Ishikawa (cell line): ENCODE measurements around the gene PCDHB2.

Source experiments
- CEBPB ChIP-seq: IDR thresholded peaks from 2 replicates; pipeline ENCODE4 v1.6.1; 2012
- CREB1 ChIP-seq: IDR thresholded peaks from 2 replicates; pipeline ENCODE4 v1.6.1; 2012; ENCODE audit warnings: low read depth
- EGR1 ChIP-seq: IDR thresholded peaks from 2 replicates; pipeline ENCODE4 v1.6.1; 2012
- EP300 ChIP-seq: IDR thresholded peaks from 2 replicates; pipeline ENCODE4 v1.6.1; 2012; ENCODE audit warnings: borderline replicate concordance
- FOXM1 ChIP-seq: IDR thresholded peaks from 2 replicates; pipeline ENCODE4 v1.6.1; 2012; ENCODE audit warnings: low read depth, borderline replicate concordance
- NFIC ChIP-seq: IDR thresholded peaks from 2 replicates; pipeline ENCODE4 v1.6.1; 2012
- RAD21 ChIP-seq: IDR thresholded peaks from 2 replicates; pipeline ENCODE4 v1.6.1; 2012; ENCODE audit warnings: low read depth
- TAF1 ChIP-seq: IDR thresholded peaks from 2 replicates; pipeline ENCODE4 v1.6.1; 2012; ENCODE audit warnings: low read depth, mild to moderate bottlenecking
- TCF12 ChIP-seq: IDR thresholded peaks from 2 replicates; pipeline ENCODE4 v1.6.1; 2012; ENCODE audit warnings: low read depth
- TEAD4 ChIP-seq: IDR thresholded peaks from 2 replicates; pipeline ENCODE4 v1.6.1; 2012
- YY1 ChIP-seq: IDR thresholded peaks from 2 replicates; pipeline ENCODE4 v1.6.1; 2012; ENCODE audit warnings: low read depth
- ZBTB7A ChIP-seq: IDR thresholded peaks from 2 replicates; pipeline ENCODE4 v1.6.1; 2012; ENCODE audit warnings: low read depth
- TF ChIP-seq, protein P1 (sequence below): IDR thresholded peaks from 2 replicates; pipeline ENCODE4 v1.6.1; 2012; ENCODE audit warnings: low read depth, mild to moderate bottlenecking
- TF ChIP-seq, protein P2 (sequence below): IDR thresholded peaks from 2 replicates; pipeline ENCODE4 v1.6.1; 2012
- TF ChIP-seq, protein P3 (sequence below): IDR thresholded peaks from 2 replicates; pipeline ENCODE4 v1.6.1; 2012

Gene PCDHB2

DNA sequence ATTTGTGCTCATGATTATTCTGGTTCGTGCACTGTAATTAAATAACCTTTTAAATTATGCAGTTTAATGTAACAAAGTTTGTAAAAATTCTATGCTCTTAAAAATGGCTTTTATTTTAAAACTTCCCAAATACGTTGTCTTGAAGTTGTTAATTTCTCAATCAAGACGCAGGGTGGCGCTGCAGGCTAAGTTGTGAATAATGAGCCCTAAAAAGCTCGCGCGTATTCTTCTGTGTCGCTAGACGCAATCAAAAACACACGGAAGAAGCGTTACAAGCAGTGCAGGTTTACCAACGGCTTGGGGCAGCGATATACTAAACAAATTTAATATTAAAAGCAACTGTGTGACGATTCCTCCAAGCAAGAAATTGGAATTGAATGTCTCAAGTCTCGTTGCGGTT lies 27.1 kb downstream of the PCDHB2 start, which contains the start of gene PCDHB4:
Gene PCDHB4 (plus strand): TSS at position 256 of the 400 bp plus-strand sequence. CDS start 181 bp downstream, outside the sequence.
- no peak for TF ChIP-seq TCF12
- TF ChIP-seq RAD21: peak; percentile 43; the same call in 1 of the 2 replicates

DNA sequence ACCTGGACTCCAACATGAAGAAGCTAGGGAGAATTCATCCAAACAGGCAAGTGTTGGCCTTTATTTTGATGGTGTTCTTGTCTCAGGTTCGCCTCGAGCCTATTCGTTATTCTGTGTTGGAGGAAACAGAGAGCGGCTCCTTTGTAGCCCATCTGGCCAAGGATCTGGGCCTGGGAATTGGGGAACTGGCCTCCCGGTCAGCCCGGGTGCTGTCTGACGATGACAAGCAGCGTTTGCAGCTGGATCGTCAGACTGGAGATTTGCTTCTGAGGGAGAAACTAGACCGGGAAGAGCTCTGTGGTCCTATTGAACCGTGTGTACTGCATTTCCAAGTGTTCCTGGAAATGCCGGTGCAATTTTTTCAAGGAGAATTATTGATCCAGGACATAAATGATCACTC lies 27.6 kb downstream of the PCDHB2 start:
- no peak for TF ChIP-seq YY1
- TF ChIP-seq TCF12: no peak
- TF ChIP-seq, protein P1, sequence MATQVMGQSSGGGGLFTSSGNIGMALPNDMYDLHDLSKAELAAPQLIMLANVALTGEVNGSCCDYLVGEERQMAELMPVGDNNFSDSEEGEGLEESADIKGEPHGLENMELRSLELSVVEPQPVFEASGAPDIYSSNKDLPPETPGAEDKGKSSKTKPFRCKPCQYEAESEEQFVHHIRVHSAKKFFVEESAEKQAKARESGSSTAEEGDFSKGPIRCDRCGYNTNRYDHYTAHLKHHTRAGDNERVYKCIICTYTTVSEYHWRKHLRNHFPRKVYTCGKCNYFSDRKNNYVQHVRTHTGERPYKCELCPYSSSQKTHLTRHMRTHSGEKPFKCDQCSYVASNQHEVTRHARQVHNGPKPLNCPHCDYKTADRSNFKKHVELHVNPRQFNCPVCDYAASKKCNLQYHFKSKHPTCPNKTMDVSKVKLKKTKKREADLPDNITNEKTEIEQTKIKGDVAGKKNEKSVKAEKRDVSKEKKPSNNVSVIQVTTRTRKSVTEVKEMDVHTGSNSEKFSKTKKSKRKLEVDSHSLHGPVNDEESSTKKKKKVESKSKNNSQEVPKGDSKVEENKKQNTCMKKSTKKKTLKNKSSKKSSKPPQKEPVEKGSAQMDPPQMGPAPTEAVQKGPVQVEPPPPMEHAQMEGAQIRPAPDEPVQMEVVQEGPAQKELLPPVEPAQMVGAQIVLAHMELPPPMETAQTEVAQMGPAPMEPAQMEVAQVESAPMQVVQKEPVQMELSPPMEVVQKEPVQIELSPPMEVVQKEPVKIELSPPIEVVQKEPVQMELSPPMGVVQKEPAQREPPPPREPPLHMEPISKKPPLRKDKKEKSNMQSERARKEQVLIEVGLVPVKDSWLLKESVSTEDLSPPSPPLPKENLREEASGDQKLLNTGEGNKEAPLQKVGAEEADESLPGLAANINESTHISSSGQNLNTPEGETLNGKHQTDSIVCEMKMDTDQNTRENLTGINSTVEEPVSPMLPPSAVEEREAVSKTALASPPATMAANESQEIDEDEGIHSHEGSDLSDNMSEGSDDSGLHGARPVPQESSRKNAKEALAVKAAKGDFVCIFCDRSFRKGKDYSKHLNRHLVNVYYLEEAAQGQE: no peak
- no peak for TF ChIP-seq NFIC
- TF ChIP-seq CREB1: no peak
- TF ChIP-seq, protein P2, sequence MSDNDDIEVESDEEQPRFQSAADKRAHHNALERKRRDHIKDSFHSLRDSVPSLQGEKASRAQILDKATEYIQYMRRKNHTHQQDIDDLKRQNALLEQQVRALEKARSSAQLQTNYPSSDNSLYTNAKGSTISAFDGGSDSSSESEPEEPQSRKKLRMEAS: no peak
- no peak for TF ChIP-seq EGR1
- TF ChIP-seq FOXM1: no peak
- no peak for TF ChIP-seq TEAD4
- no peak for TF ChIP-seq CEBPB
- TF ChIP-seq EP300: no peak
- no peak for TF ChIP-seq ZBTB7A
- TF ChIP-seq RAD21: no peak
- TF ChIP-seq TAF1: no peak
- TF ChIP-seq, protein P3, sequence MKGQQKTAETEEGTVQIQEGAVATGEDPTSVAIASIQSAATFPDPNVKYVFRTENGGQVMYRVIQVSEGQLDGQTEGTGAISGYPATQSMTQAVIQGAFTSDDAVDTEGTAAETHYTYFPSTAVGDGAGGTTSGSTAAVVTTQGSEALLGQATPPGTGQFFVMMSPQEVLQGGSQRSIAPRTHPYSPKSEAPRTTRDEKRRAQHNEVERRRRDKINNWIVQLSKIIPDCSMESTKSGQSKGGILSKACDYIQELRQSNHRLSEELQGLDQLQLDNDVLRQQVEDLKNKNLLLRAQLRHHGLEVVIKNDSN: no peak

DNA sequence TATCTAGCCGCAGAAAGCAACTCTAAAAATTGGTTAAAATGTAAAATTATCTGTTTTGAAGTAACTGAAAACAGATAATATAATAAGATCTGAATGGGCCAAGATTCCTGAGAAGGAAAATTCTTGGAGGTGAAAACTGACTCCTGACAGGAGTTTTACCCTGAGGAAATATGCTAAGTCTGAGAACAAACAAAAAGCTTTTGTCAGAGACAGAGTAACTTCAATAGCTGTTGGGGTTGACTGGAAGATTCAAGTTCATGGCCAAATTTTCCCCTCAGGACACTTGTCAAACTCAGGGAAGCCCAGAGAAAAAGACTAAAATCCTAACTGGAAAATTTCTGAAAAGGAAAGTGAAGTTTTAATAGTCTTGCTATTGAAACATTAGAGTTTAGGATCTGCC lies 32.9 kb downstream of the PCDHB2 start:
- TF ChIP-seq, protein P1: no peak
- TF ChIP-seq, protein P3: no peak
- no peak for TF ChIP-seq TEAD4
- TF ChIP-seq, protein P2: no peak
- no peak for TF ChIP-seq RAD21
- no peak for TF ChIP-seq CEBPB
- no peak for TF ChIP-seq NFIC
- no peak for TF ChIP-seq EP300
- TF ChIP-seq FOXM1: no peak
- no peak for TF ChIP-seq ZBTB7A
- no peak for TF ChIP-seq TCF12
- TF ChIP-seq YY1: no peak
- TF ChIP-seq TAF1: no peak
- no peak for TF ChIP-seq CREB1
- TF ChIP-seq EGR1: no peak

DNA sequence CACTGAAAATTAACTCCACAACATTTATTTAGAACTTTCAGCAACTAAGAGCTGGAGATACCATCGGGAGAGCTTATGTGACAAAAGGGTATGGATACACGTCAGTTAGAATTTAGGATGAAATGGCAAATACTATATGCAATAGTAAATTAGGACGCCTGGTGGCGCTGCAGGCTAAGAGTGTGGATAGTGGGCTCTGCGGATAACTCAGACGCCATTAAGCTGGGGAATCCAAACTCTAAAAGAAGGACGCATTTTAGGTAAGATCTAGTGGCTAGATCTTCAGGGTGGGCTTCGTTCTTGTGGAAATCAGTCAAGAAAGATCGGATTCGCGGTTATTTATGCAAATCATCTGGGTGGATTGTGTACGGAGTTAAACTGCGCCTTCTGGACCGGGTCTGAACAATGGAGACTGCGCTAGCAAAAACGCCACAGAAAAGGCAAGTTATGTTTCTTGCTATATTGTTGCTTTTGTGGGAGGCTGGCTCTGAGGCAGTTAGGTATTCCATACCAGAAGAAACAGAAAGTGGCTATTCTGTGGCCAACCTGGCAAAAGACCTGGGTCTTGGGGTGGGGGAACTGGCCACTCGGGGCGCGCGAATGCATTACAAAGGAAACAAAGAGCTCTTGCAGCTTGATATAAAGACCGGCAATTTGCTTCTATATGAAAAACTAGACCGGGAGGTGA lies 40.8 kb downstream of the PCDHB2 start, which contains the start of gene PCDHB5:
Gene PCDHB5 (plus strand): TSS at position 177 of the 688 bp plus-strand sequence. CDS start 229 bp downstream, at position 406.
- no peak for TF ChIP-seq TEAD4
- TF ChIP-seq EGR1: no peak
- TF ChIP-seq TCF12: no peak
- TF ChIP-seq RAD21: peak; percentile 25; the same call in 1 of the 2 replicates
- TF ChIP-seq, protein P3: no peak
- TF ChIP-seq CEBPB: no peak

DNA sequence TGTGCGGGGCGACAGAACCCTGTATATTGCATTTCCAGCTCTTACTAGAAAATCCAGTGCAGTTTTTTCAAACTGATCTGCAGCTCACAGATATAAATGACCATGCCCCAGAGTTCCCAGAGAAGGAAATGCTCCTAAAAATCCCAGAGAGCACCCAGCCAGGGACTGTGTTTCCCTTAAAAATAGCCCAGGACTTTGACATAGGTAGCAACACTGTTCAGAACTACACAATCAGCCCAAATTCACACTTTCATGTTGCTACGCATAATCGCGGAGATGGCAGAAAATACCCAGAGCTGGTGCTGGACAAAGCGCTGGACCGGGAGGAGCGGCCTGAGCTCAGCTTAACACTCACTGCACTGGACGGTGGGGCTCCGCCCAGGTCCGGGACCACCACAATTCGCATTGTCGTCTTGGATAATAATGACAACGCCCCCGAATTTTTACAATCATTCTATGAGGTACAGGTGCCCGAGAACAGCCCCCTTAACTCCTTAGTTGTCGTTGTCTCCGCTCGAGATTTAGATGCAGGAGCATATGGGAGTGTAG lies 41.4 kb downstream of the PCDHB2 start:
- TF ChIP-seq TEAD4 (no peak), EP300 (no peak), ZBTB7A (no peak), TCF12 (no peak), RAD21 (no peak), CREB1 (no peak), TAF1 (no peak)
- TF ChIP-seq, protein P1: no peak
- TF ChIP-seq, protein P3: no peak
